HG03457 (cell line): ENCODE data around the gene ATP9A.
"Not testable (repeated sequence)": the region's sequence is repeated elsewhere in the genome, so short reads cannot be mapped to it uniquely, and the experiment has no call there.

ENCODE experiments used
- ATAC-seq: cut with Tn5 transposase; IDR thresholded peaks from one replicate; pipeline ENCODE4 v1.9.1; 2021; ENCODE audit warnings: moderate number of reproducible peaks; ENCODE audit not compliant: unreplicated experiment

The ATP9A gene

DNA sequence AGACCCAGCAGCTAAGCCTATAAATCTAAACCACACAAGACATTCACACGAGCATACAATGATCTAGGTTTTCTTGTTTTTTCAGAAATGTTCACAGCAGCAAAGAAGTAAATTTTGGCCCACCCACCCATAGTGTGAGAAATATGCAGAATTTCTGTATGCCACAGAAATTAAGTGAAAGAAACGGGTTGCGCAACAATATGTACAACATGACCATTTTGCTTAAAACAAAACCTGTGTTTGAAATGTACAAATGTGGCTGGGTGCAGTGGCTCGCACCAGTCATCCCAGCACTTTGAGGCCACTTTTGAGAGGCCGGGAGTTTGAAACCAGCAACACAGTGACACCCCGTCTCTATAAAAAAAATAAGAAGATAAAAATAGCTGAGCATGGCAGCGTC is 24.8 kb upstream of the ATP9A start:
- ATAC-seq, result no peak

DNA sequence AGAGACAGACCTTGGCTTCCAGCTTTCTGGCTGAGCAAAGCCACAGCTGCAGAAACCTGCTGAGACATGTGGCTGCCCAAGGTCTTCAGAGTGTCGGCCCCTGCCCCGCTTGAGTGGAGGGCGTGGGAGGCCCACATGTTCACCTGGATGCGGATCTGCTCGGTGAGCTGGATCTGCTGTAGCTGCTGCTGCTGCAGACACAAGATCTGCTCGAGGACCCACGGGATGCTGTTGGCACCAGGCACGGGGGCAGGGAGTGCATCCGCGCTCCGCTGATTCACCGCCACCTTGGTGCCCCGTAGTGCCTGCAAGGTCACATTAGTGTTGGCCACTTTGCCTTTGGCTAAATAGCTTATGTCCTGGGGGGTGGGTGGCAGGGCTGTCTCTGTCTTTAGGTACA is 23.4 kb upstream of the ATP9A start:
- ATAC-seq, result no peak

DNA sequence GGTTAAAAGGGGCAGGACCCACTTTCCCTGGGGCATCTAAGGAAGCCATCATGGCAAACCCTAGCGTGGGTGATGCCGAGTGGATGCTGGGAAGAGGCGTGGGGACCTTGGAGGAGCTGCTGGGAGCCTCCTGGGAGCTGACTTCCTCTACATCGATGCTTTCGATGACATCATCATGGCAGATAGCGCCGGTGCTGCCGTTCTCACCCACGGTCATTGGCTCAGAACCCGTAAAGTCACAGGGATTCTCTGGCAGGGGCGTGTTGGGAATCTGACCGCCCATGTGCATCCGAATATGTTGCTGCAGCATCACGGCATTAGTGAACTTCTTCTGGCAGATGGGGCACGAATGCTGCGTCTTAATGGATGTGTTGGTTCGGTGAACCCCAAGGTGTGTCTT is 22.1 kb upstream of the ATP9A start:
- no peak for ATAC-seq

DNA sequence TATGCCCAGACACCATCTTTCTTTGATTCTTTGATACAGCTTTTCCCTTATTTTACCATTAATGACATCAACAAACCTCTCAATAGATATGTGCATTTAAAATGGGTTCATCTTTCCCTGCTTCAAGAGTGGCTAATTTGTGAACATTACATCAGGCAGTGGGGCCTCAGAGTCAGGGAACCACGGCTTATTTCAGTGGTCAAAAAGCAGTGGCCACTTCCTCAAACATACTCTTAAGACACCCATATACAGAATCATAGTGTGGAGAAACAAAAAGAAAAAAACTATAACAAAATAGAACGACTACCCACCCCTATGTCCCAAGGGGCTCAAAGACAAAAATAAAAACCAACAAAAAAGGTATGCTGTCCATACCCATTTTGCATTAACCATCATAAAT is 21.2 kb upstream of the ATP9A start:
- no peak for ATAC-seq

DNA sequence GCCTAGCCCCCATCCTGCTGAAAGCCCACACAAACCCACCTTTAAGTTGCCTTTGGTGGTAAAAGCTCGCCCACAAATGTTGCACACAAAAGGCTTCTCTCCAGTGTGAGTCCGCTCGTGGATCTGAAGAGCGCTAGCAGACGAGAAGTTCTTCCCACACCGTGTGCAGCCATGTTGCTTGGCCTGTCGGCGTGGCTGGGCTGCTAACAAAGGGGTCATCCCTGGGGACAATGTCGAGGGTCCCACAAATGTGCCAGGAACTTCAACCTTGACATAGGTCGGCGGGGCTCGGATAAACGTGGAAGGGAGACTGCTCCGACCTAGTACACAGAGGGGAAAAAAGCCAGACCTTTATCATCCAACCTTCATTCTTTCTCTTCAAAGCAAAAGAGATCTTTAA is 20.6 kb upstream of the ATP9A start:
- ATAC-seq, result no peak

DNA sequence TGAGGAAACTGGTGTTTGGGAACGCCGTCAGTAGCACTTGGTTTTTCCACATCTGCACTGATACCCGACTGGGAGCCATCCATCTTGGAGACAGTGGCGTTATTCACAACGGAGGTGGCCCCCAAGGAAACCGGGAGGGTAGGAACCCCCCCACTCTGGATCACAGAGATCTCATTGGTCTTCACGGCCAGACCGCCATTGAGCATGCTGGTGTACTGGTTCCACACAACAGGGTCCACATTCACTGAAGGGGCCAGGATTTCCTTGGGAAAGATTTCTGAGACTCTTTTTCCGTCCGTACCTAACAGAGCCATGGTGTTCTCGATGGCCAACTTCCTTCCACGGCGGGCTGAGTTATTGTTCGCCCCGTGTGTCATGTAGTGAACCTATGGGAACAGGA is 16.1 kb upstream of the ATP9A start:
- no peak for ATAC-seq

DNA sequence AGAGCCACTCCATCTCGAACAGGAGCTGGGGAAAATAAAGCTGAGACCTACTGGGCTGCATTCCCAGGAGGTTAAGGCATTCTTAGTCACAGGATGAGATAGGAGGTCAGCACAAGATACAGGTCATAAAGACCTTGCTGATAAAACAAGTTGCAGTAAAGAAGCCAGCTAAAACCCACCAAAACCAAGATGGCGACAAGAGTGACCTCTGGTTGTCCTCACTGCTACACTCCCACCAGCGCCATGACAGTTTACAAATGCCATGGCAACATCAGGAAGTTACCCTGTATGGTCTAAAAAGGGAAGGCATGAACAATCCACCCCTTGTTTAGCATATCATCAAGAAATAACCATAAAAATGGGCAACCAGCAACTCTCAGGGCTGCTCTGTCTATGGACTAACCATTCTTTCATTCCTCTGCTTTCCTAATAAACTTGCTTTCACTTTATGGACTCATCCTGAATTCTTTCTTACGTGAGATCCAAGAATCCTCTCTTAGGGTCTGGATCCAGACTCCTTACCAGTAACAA is 10.1 kb upstream of the ATP9A start:
- ATAC-seq, result not testable (repeated sequence)

DNA sequence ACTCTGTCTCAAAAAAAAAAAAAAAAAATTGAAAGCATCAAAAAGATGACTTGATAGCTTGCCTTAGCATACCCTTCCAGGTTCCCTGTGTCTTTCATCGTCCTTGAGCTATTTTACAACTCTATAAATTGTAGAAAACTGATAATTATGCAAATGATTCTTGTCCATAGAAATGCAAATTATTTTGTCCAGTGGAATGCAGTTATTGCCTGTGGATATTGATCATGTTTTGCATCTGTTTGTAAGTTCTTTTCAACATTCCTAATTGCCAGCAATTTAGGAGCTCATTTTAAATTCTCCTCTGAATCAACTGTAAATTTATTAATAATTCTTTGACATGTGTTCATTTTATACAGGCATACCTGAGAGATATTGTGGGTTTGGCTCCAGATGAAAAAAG is 7.1 kb upstream of the ATP9A start:
- no peak for ATAC-seq

DNA sequence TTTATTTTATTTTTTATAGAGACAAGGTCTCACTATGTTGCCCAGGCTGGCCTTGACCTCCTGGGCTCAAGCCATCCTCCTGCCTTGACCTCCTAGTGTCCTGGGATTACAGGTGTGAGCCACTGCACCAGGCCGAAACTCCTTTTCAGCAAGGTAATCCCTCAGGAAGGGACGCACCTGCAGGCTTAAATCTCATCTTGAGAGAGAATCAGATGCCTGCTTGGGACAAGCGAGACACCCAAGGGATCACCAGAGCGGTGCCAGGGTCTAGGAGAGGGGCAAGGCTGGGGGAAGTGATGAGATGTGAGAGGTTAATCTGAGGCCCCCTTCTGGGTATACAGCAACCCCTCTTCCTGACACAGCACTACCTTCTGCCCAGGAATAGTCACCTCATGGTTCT is 4.0 kb upstream of the ATP9A start:
- no peak for ATAC-seq

DNA sequence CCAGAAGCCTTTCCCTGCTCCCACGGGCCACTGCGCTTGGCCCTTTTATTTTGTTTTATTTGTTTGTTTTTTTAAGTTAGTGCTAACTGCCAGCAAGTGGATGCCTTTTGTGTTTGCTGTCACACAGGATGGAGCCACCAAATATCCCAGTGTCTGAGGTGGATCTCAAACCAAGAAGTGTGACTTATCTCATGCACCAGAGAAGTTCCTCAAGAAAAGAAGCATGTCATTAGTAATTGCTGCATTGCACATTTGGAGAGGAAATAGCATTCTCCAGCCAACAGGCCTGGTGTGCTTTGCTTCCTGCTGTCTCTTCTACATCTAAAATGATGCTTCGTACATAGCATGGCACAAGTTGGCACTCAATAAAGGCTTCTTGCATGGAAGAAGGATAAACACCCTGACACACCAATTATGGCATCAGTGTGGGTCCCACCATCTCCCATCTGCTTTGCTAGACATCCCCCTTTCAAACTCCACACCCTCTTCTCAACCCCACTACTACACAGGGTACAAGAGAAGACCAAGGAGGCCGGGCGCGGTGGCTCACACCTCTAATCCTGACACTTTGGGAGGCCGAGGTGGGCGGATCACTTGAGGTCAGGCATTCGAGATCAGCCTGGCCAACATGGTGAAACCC is 1.9 kb upstream of the ATP9A start:
- ATAC-seq, result no peak

DNA sequence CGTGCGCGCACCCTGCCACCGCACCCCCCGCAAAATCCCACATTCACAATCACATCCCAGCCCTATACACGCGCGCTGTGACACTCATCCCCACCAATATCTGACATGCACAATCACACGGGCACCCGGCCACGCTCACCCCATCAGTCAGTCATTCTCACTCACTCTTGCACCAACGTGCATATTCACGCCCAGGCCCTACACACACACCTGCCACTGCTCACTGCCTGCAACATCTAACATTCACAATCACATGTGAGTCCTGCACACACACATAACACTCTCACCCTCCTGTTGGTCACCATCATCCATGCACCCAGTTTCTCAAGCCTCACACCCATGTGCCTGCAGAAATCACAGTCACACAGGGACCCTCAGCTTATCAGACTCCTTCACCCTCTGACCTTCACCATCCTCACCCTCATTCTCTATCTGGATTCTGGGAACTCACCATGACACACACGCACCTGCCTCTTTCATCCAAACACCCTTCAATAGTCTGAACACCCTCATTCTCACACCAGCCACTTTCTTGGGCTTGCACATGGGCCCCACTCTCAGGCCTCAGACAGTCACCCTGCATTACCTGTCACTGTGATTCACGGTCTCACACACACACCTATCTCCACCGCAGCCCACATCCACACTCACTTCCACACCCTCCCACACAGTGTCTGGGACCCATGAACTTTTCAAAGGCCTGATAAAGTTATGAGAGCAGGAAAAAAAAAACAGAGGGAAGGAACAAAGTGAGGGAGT is 748 bp upstream of the ATP9A start:
- no peak for ATAC-seq

DNA sequence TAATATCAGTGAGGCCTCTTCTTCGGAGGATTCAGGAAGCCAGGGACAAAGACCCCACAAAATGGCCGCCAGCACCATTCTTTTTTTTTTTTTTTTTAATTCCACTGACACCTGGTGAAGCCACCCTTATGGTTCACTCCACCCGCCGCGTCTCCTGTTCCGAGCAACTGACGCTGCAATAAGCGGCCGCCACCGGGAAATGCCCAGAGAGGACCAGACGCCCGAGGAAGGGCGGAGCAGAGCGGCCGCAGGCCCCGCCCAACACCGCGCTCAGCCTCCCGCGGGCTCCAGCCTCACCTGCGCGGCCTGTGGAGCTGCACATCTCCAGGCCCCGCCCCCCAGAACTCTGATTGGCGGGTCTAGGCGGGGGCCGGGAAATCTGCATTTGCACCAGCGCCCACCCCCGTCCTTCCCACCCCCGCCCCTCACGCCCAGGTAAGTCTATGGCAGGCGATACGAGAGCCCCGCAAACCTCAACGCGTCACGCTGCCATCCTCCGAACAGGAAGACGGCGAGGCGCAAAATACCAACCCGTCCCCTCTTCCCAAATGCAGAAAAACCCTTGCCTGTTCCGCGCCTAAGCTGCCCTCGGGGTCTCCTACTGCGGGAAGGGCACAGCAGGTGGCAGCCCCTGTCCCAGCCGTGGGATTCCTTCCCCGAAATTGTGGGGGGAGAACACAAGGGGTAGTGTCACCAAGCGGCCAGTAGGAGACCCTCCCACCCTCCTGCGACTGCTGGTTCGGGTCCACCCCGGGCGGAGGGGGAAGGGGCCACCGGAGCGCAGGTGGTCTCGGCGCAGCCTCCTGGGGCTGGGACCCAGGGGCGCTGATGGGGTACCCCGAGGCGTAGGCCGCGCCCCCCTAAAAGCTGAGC is 960 bp downstream of the ATP9A start:
- no peak for ATAC-seq

DNA sequence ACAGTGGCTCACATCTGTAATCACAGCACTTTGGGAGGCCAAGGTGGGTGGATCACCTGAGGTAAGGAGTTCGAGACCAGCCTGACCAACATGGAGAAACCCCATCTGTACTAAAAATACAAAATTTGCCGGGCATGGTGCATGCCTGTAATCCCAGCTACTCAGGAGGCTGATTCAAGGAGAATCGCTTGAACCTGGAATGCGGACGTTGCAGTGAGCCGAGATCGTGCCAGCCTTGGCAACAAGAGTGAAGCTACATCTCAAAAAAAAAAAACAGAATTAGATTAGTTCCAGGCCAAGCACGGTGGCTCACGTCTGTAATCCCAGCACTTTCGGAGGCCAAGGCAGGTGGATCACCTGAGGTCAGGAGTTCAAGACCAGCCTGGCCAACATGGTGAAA is 2.8 kb downstream of the ATP9A start:
- not testable (repeated sequence) for ATAC-seq

DNA sequence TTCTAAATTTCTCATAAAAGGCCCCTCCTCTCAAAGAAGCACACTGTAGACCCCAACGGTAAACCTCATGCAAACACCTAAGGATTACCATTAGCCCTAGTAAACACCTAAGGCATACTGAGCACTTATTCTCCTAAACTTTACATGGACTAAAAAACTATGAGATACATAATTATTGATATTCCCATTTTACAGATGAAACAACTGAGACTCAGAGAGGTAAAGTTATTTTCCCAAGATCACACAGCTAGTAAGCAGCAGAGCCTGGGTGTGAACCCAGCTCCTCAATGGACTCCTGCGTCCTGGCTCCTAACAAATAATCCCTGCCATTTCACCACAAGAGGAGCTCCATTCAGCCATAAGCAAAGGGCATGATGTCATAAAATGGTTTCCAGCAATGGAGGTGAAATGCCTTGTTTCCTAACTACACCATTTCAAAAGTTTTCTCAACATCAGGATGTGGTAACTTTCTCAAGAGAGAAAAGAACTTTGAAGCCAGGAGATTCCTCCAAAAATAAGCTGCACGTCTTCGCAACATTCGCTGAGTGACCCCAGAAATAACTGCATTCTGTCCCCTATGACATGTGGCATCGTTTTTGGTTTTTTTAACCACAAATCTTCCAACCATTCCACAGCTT is 4.1 kb downstream of the ATP9A start:
- no peak for ATAC-seq

DNA sequence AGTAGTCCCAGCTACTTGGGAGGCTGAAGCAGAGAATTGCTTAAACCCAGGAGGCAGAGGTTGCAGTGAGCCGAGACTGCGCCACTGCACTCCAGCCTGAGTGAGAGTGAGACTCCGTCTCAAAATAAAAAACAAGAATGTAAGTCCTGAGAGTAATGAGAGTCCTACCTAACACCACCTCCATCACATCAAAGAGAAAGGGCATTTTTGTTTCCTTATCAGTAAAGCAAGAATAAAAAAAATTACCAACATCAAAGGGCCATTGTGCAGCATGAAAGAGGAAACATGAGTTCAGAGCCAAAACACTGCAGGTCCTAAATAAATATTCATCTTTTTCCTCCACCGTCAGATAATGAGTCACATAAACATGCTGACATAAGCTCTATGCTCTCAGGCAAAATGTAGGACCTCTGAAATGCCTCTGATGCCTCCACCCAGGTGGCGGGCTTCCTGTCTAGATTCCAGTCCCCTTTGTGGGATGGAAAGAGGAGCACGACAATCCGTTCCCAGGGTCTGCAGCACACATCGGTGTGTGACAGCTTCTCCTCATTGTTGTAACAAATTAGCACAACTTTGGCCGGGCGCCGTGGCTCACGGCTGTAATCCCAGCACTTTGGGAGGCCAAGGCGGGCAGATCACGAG is 7.2 kb downstream of the ATP9A start:
- no peak for ATAC-seq

DNA sequence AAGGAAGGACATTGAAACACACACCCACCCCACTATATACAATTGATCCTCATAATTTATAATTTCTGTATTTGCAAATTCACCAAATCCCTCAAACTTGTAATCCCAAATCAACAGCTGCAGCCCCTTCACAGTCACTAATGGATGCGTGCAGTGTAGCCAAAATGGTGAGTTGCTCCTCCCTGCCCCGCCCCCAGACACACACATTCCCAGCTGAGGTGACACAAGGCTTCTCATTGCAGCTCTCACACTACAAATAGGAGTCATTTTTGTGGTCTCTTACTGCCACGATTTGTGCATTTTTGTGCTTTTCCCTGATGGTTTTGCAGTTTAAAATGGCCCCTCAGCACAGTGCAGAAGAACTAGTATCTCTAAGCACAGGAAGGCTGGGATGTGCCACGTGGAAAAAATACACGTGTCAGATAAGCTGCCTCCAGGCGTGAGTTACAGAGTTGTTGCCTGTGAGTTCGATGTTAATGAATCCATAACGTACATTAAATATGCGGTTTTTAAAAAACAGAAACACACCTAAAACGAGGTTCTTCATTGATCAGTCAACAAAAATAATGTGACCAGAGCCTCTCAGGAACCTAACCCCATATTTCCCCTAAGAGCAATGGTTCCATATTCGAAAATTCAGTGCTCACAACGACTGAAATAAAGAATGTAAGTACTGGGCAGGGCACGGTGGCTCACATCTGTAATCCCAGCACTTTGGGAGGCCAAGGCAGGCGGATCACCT is 8.2 kb downstream of the ATP9A start:
- ATAC-seq, result no peak

DNA sequence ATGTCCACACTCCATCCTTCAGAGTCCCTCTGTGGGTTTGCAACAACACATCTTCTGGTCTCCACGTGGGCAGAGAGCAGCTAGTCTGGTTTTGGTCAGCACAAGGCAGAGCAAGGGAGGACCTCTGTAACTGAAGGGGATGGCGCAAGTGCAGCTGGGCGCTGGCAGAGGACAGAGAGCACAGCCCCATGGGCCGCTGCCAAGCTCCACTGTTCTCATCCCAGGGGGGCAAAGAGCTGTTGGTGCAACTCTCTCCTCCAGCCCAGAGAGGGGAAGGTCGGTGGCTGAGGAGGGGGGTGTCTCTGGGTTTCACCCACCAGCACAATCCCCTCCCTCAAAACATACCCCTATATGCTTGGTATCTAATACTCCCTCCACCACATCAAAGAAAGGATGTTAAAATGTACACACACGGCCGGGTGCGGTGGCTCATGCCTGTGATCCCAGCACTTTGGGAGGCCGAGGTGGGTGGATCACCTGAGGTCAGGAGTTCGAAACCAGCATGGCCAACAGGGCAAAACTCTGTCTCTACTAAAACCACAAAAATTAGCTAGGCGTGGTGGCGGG is 9.1 kb downstream of the ATP9A start:
- no peak for ATAC-seq

DNA sequence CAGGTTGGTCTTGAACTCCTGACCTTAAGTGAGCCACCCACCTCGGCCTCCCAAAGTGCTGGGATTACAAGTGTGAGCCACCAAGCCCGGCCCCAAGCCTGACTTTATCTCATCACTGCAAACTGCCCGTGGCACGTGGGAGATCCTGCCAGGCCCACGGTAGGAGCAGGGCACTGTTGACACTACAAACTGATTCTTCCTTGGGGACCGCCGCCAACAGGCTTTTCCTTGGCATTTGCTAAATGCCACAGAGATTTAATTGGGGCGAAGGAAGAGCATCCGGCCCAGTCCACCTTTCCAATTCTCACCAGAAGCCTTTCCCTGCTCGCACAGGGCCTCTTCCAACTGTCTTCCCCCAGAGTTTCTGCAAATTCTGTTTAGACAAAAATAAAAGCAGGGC is 11.0 kb downstream of the ATP9A start:
- ATAC-seq, result no peak

DNA sequence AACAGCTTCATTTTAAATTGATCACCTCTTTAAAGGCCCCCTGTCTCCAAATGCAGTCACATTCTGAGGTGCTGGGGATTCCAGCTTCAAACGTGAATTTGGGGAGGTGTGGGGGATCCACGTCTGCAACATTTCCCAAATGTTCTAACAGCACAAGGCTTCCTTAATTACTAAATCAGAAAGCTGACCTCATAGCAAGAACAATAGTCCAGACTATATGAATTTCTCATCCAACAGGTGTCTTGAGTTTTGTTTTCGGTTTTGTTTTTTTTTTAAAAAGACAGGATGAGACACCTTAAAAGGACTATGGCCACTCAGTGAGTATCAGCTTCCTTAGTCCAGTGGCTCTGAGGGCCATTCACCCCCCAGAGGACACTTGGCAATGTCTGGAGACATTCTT is 11.5 kb downstream of the ATP9A start:
- no peak for ATAC-seq

DNA sequence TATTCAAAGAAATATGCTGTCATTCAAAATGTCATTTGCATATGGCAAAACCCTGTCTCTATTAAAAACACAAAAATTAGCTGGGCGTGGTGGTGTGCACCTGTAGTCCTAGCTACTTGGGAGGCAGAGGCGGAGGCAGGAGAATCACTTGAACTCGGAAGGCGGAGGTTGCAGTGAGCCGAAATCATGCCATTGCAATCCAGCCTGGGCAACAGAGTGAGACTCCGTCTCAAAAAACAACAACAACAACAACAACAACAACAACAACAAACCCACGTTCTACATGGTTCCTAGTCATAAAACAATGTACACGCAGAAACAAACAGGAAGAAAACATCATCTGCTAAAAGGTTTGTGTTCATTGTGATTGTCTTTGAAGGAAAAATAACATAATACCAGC is 15.0 kb downstream of the ATP9A start:
- ATAC-seq, result not testable (repeated sequence)
